GM12891 (cell line): ENCODE results near the gene AGRP.

Experiments used
- POLR2AphosphoS5 ChIP-seq: IDR thresholded peaks from 2 replicates; pipeline ENCODE4 v1.6.1; 2011; ENCODE audit warnings: low read depth, low read length, control low read depth
- TAF1 ChIP-seq: IDR thresholded peaks from 2 replicates; pipeline ENCODE4 v1.6.1; 2011; ENCODE audit warnings: low read depth, low read length, control low read depth

- TF ChIP-seq TAF1 (no peak), POLR2AphosphoS5 (no peak)
Observed at GRCh38 chr16:67470359-67470758, 13.0 kb downstream of the AGRP start.
